IMR-90 (cell line): Measurements from ENCODE around the gene PANK2. TPM values are rescaled to one million over a fixed set of nuclear protein-coding genes. Genes with fewer than 3 reads are reported as not detected.

ENCODE experiments used
- ATAC-seq: fragments of 200-7000 bp; cut with Tn5 transposase; 2 replicates; pipeline ENCODE4 v1.9.1; 2020; ENCODE audit warnings: low read depth, mild to moderate bottlenecking, moderate library complexity
- BruUV-seq: library from RNA; stranded (reverse); fragments of 400-500 nt; replicated peaks from 2 replicates; lab custom pipeline; 2021; lab: Mats Ljungman, UMichigan
- CTCF ChIA-PET: fragments of 300-600 bp; formaldehyde crosslinking; extraction: SDS; loops from one replicate; lab custom pipeline; 2021; ENCODE audit warnings: antibody characterized with exemption; lab: Yijun Ruan, JAX
- POLR2A ChIA-PET: fragments of 300-600 bp; sonication (Branson Sonifier 250); formaldehyde crosslinking; loops from one replicate; lab custom pipeline; 2022; ENCODE audit warnings: antibody characterized with exemption; ENCODE audit not compliant: unreplicated experiment; lab: Charles Lee
- DNase-seq: peaks from one replicate; pipeline ENCODE4 v3.0.0; 2013
- H2AFZ ChIP-seq: replicated peaks from 2 replicates; pipeline ENCODE3; 2013; ENCODE audit warnings: low read length, mild to moderate bottlenecking; ENCODE audit not compliant: poor library complexity
- H2AK5ac ChIP-seq: 2 replicates; pipeline ENCODE4 v1.6.1; 2013; ENCODE audit warnings: low read depth, low read length, inconsistent platforms
- H2AK9ac ChIP-seq: replicated peaks from 2 replicates; pipeline ENCODE3; 2013; ENCODE audit warnings: mild to moderate bottlenecking, low read depth, low read length, moderate library complexity; ENCODE audit not compliant: poor library complexity
- H2BK120ac ChIP-seq: 2 replicates; pipeline ENCODE4 v1.6.1; 2013; ENCODE audit warnings: low read depth, low read length, inconsistent platforms
- H2BK15ac ChIP-seq: 3 replicates; pipeline ENCODE4 v1.6.1; 2013; ENCODE audit warnings: low read depth, low read length, inconsistent platforms
- H2BK20ac ChIP-seq: 2 replicates; pipeline ENCODE4 v1.6.1; 2013; ENCODE audit warnings: low read depth, mild to moderate bottlenecking, inconsistent platforms, low read length, moderate library complexity
- H2BK5ac ChIP-seq: 2 replicates; pipeline ENCODE4 v1.6.1; 2013; ENCODE audit warnings: mild to moderate bottlenecking, low read depth, low read length, inconsistent platforms; ENCODE audit not compliant: poor library complexity, severe bottlenecking
- H3K14ac ChIP-seq: replicated peaks from 2 replicates; pipeline ENCODE4 v1.6.1; 2013; ENCODE audit warnings: low read depth, low read length, inconsistent platforms
- H3K18ac ChIP-seq: 2 replicates; pipeline ENCODE4 v1.6.1; 2013; ENCODE audit warnings: low read depth, low read length, control low read depth
- H3K23ac ChIP-seq: 2 replicates; pipeline ENCODE4 v1.6.1; 2013; ENCODE audit warnings: low read depth, low read length, inconsistent platforms
- H3K27ac ChIP-seq: 2 replicates; pipeline ENCODE4 v1.5.1; 2013; ENCODE audit warnings: mild to moderate bottlenecking, control low read depth, low read length; ENCODE audit not compliant: insufficient read depth
- H3K27me3 ChIP-seq: 2 replicates; pipeline ENCODE4 v1.6.1; 2013; ENCODE audit warnings: low read length; ENCODE audit not compliant: control insufficient read depth, insufficient read depth
- H3K36me3 ChIP-seq: 2 replicates; pipeline ENCODE4 v1.6.1; 2013; ENCODE audit warnings: low read length, mixed read lengths; ENCODE audit not compliant: control insufficient read depth, insufficient read depth
- H3K4ac ChIP-seq: 2 replicates; pipeline ENCODE4 v1.6.1; 2013; ENCODE audit warnings: low read depth, low read length, inconsistent platforms
- H3K4me1 ChIP-seq: 2 replicates; pipeline ENCODE4 v1.6.1; 2013; ENCODE audit warnings: low read length, mixed read lengths; ENCODE audit not compliant: control insufficient read depth, insufficient read depth
- H3K4me2 ChIP-seq: 2 replicates; pipeline ENCODE4 v1.6.1; 2013; ENCODE audit warnings: low read depth, mild to moderate bottlenecking, control low read depth, low read length, moderate library complexity
- H3K4me3 ChIP-seq: 2 replicates; pipeline ENCODE4 v1.5.1; 2013; ENCODE audit warnings: low read depth, mild to moderate bottlenecking, control low read depth, low read length, moderate library complexity; ENCODE audit not compliant: insufficient read depth
- H3K56ac ChIP-seq: 2 replicates; pipeline ENCODE4 v1.6.1; 2013; ENCODE audit warnings: low read length, inconsistent platforms; ENCODE audit not compliant: insufficient read depth; ENCODE audit errors: extremely low read depth
- H3K79me1 ChIP-seq, 2 experiments: 2 replicates each; pipeline ENCODE4 v1.6.1; 2013; ENCODE audit warnings: low read length in 2 of 2, inconsistent platforms in 1 of 2, low read depth in 1 of 2
- H3K9ac ChIP-seq: 2 replicates; pipeline ENCODE4 v1.6.1; 2013; ENCODE audit warnings: low read depth, low read length, control low read depth
- H3K9me1 ChIP-seq: 2 replicates; pipeline ENCODE4 v1.6.1; 2013; ENCODE audit warnings: low read length, inconsistent platforms; ENCODE audit not compliant: insufficient read depth
- H3K9me3 ChIP-seq: 2 replicates; pipeline ENCODE4 v1.6.1; 2013; ENCODE audit warnings: low read length; ENCODE audit not compliant: control insufficient read depth, insufficient read depth
- H4K20me1 ChIP-seq: 2 replicates; pipeline ENCODE4 v1.6.1; 2013; ENCODE audit warnings: low read length, inconsistent platforms; ENCODE audit not compliant: insufficient read depth
- H4K5ac ChIP-seq: 2 replicates; pipeline ENCODE4 v1.6.1; 2013; ENCODE audit warnings: mild to moderate bottlenecking, low read depth, low read length, control low read depth
- H4K8ac ChIP-seq, 2 experiments: 2 replicates each; pipeline ENCODE4 v1.6.1; 2013; ENCODE audit warnings: low read depth in 2 of 2, low read length in 2 of 2, control low read depth in 1 of 2, inconsistent platforms in 1 of 2
- H4K91ac ChIP-seq: 2 replicates; pipeline ENCODE4 v1.6.1; 2013; ENCODE audit warnings: low read depth, low read length, inconsistent platforms; ENCODE audit not compliant: insufficient read depth
- BHLHE40 ChIP-seq: fragments of 150-350 bp; IDR thresholded peaks from 2 replicates; pipeline ENCODE4 v1.6.1; 2016; ENCODE audit warnings: mild to moderate bottlenecking, low read depth, low read length
- CEBPB ChIP-seq: IDR thresholded peaks from 2 replicates; pipeline ENCODE4 v1.6.1; 2012; ENCODE audit warnings: low read depth, low read length, improper control_type of control experiment
- CHD1 ChIP-seq: IDR thresholded peaks from 2 replicates; pipeline ENCODE4 v1.6.1; 2012; ENCODE audit warnings: low read depth, low read length, improper control_type of control experiment
- CTCF ChIP-seq: conservative IDR thresholded peaks from 2 replicates; pipeline ENCODE4 v1.5.1; 2012; ENCODE audit warnings: mild to moderate bottlenecking, low read depth, low read length, improper control_type of control experiment
- ELK1 ChIP-seq: fragments of 150-350 bp; IDR thresholded peaks from 2 replicates; pipeline ENCODE4 v1.6.1; 2016; ENCODE audit warnings: low read depth, mild to moderate bottlenecking, low read length, moderate library complexity, borderline replicate concordance
- FOS ChIP-seq: fragments of 150-350 bp; IDR thresholded peaks from 2 replicates; pipeline ENCODE4 v1.6.1; 2016; ENCODE audit warnings: low read depth, low read length
- MAZ ChIP-seq: IDR thresholded peaks from 2 replicates; pipeline ENCODE4 v1.6.1; 2012; ENCODE audit warnings: low read depth, mild to moderate bottlenecking, low read length, improper control_type of control experiment, moderate library complexity, borderline replicate concordance
- MXI1 ChIP-seq: IDR thresholded peaks from 2 replicates; pipeline ENCODE4 v1.6.1; 2012; ENCODE audit warnings: low read depth, mild to moderate bottlenecking, low read length, moderate library complexity, borderline replicate concordance
- NFE2L2 ChIP-seq: fragments of 150-350 bp; IDR thresholded peaks from 2 replicates; pipeline ENCODE4 v1.6.1; 2016; ENCODE audit warnings: low read depth, mild to moderate bottlenecking, low read length
- POLR2A ChIP-seq: IDR thresholded peaks from 2 replicates; pipeline ENCODE4 v1.6.1; 2012; ENCODE audit warnings: mild to moderate bottlenecking, low read depth, low read length
- RAD21 ChIP-seq: IDR thresholded peaks from 2 replicates; pipeline ENCODE4 v1.6.1; 2012; ENCODE audit warnings: low read length, improper control_type of control experiment
- RCOR1 ChIP-seq: IDR thresholded peaks from 2 replicates; pipeline ENCODE4 v1.6.1; 2012; ENCODE audit warnings: mild to moderate bottlenecking, low read length, improper control_type of control experiment; ENCODE audit not compliant: insufficient replicate concordance
- RFX5 ChIP-seq: IDR thresholded peaks from 2 replicates; pipeline ENCODE4 v1.8.0; 2012; ENCODE audit warnings: low read depth, mild to moderate bottlenecking, low read length, moderate library complexity
- USF2 ChIP-seq: fragments of 150-350 bp; IDR thresholded peaks from 2 replicates; pipeline ENCODE4 v1.6.1; 2017; ENCODE audit warnings: mild to moderate bottlenecking, antibody characterized with exemption, low read length, low read depth
- WGBS, 2 experiments: methylation state at CpG; one replicate each; pipeline versions ENCODE4 v1.1.5 to v1.1.7; 2013; ENCODE audit warnings: missing lambda C conversion rate in 2 of 2; ENCODE audit not compliant: insufficient read length in 1 of 2; ENCODE audit errors: extremely low coverage in 2 of 2; 5-methylcytosine and 5-hydroxymethylcytosine counted together
- dilution Hi-C: fragments of 300-500 bp; cut with HindIII; formaldehyde crosslinking; loops from one replicate; pipeline ENCODE4 v1.14.3; 2018; ENCODE audit warnings: low sequenced_read_pairs; ENCODE audit not compliant: unreplicated experiment
- in situ Hi-C: fragments of 300-500 bp; cut with MboI; formaldehyde crosslinking; loops from 3 replicates; pipeline ENCODE4 v1.14.3; 2019; ENCODE audit warnings: low sequenced_read_pairs, inconsistent platforms, mixed read lengths
- intact Hi-C: fragments of 100-400 bp; cut with micrococcal nuclease; formaldehyde crosslinking; loops from 2 replicates; pipeline ENCODE4 v1.10.0; 2022
- polyA plus RNA-seq, 3 experiments: library from polyadenylated mRNA; depleted of rRNA; stranded (reverse); fragments of >200 nt; gene quantifications; 2 replicates each; pipeline ENCODE4 v1.2.3, GENCODE V29; 2012; ENCODE audit warnings: low replicate concordance in 1 of 3
- total RNA-seq: library from RNA; depleted of rRNA; stranded (reverse); fragments of >200 nt; gene quantifications from 2 replicates; pipeline ENCODE4 v1.2.3, GENCODE V29; 2012

PANK2 gene
- total and polyA plus RNA-seq, 2 of the 4 experiments (the other 2 are of a cell fraction): 17.7 to 28.1 TPM

GRCh38 chr20:3863317-3863716, 25.9 kb upstream of the PANK2 start:
- H3K23ac ChIP-seq: no peak overlapping the region
- WGBS, 2 experiments: no CpG with 5 or more reads among the region's 7 CpGs
- peaks cover 15 to 30% of the 10 kb centered on the region in 2 experiments; a peak in 3 of 4 replicates for H3K79me1 ChIP-seq
- H2BK120ac ChIP-seq: no peak overlapping the region
- H2AFZ ChIP-seq: no peak overlapping the region
- no peak overlapping the region for H3K4me2 ChIP-seq
- no peak overlapping the region for H3K18ac ChIP-seq
- no peaks in the 10 kb centered on the region for H3K4me1 ChIP-seq
- H3K9ac ChIP-seq: no peak overlapping the region
- no peak overlapping the region for H2AK5ac ChIP-seq
- H2AK9ac ChIP-seq: no peak overlapping the region
- in situ Hi-C loops (no loop called here), dilution Hi-C loops (no loop called here), intact Hi-C loops (no loop called here)
- H2BK5ac ChIP-seq: no peak overlapping the region
- BruUV-seq: no TSS peak
- no peak overlapping the region for H3K56ac ChIP-seq
- no peak overlapping the region for H4K8ac ChIP-seq
- no peak for DNase-seq
- peaks cover 79% of the 10 kb centered on the region for H3K36me3 ChIP-seq
- H3K9me1 ChIP-seq: no peaks in the 10 kb centered on the region
- no peaks in the 10 kb centered on the region for H3K27me3 ChIP-seq
- H3K4ac ChIP-seq: no peak overlapping the region
- CTCF ChIA-PET: no interaction called here
- H3K27ac ChIP-seq: no peak overlapping the region
- H2BK20ac ChIP-seq: no peak overlapping the region
- H3K4me3 ChIP-seq: no peak overlapping the region
- ATAC-seq: no peak
- peaks cover 5% of the 10 kb centered on the region for H3K9me3 ChIP-seq
- no peak overlapping the region for H4K5ac ChIP-seq
- no peak overlapping the region for H2BK15ac ChIP-seq
- POLR2A ChIA-PET: no interaction called here
- H4K91ac ChIP-seq: no peak overlapping the region
- peaks cover 27% of the 10 kb centered on the region; the same call in 1 of the 2 replicates for H4K20me1 ChIP-seq
- no peak overlapping the region for H3K14ac ChIP-seq
- TF ChIP-seq BHLHE40 (no peak), MXI1 (no peak), RAD21 (no peak), CTCF (no peak), CHD1 (no peak), USF2 (no peak), CEBPB (no peak), ELK1 (no peak), FOS (no peak), RFX5 (no peak), POLR2A (no peak), RCOR1 (no peak), MAZ (no peak), NFE2L2 (no peak)
